Thyroid gland (tissue), 4 donors: ENCODE measurements around the gene NENF. TPM values are rescaled to one million over a fixed set of nuclear protein-coding genes. Genes with fewer than 3 reads are reported as not detected.

Experiments
- DNase-seq, 2 donors: peaks; one replicate each; pipeline ENCODE4 v3.0.0-alpha.2; 2019
- H3K27ac ChIP-seq, 3 donors: fragments of 200-600 bp; sonication (generic); 1 replicate in 2 of 3; 2 replicates in 1 of 3; pipeline ENCODE4 v1.5.1; 2016 to 2019; ENCODE audit warnings: mild to moderate bottlenecking in 1 of 3, moderate library complexity in 1 of 3
- H3K27me3 ChIP-seq: fragments of 200-600 bp; sonication (generic); one replicate; pipeline ENCODE4 v1.5.1; 2019
- H3K36me3 ChIP-seq, 2 donors: fragments of 200-600 bp; sonication (generic); one replicate each; pipeline ENCODE4 v1.5.1; 2016 to 2019
- H3K4me1 ChIP-seq, 2 donors: fragments of 200-600 bp; sonication (generic); one replicate each; pipeline ENCODE4 v1.5.1; 2017 to 2019
- H3K4me3 ChIP-seq, 3 donors: fragments of 200-600 bp; sonication (generic); replicated peaks in 1 of 3; 1 replicate in 2 of 3; 2 replicates in 1 of 3; pipeline ENCODE4 v1.5.1; 2016; ENCODE audit warnings: mild to moderate bottlenecking in 1 of 3
- H3K9me3 ChIP-seq: fragments of 200-600 bp; sonication (generic); one replicate; pipeline ENCODE4 v1.5.1; 2017
- CTCF ChIP-seq, 6 experiments: fragments of 200-600 bp in 3 of 6; fragments of 450-650 bp in 3 of 6; sonication (generic) in 3 of 6; IDR thresholded peaks; one replicate each; pipeline ENCODE4 v1.5.1; 2016 to 2019; ENCODE audit warnings: antibody characterized with exemption in 6 of 6, mild to moderate bottlenecking in 2 of 6, inconsistent platforms in 1 of 6, moderate library complexity in 1 of 6
- POLR2A ChIP-seq, 2 donors: fragments of 450-650 bp; IDR thresholded peaks; one replicate each; pipeline ENCODE4 v1.6.1; 2017; ENCODE audit warnings: antibody characterized with exemption in 2 of 2, mild to moderate bottlenecking in 2 of 2, moderate library complexity in 1 of 2
- WGBS, 2 donors: methylation state at CpG; one replicate each; pipeline ENCODE4 v1.1.5; 2017; 5-methylcytosine and 5-hydroxymethylcytosine counted together
- intact Hi-C: fragments of 100-400 bp; cut with DNase I; formaldehyde crosslinking; loops from one replicate; pipeline ENCODE4 v1.15.1; 2023
- total RNA-seq, 4 donors: library from RNA; depleted of rRNA; stranded (reverse); fragments of >200 nt; gene quantifications; one replicate each; pipeline ENCODE4 v1.2.3, GENCODE V29; 2016

Gene NENF
- total RNA-seq, 4 donors from 2014 or later: 42.4 to 181 (median 122) TPM

- Histone ChIP-seq H3K36me3 (no peaks in the 10 kb centered on the region), H3K9me3 (no peaks in the 10 kb centered on the region), H3K4me1 (peaks cover 0 to 6% of the 10 kb centered on the region in 2 donors), H3K4me3 (no peak overlapping the region), H3K27ac (no peak overlapping the region), H3K27me3 (no peaks in the 10 kb centered on the region)
- intact Hi-C loops: loop anchor here (10.0 kb wide), 2 partner anchors 85 to 785 kb away; partner anchors contain the start of gene NEK2
- WGBS, 2 donors: 85 to 93% methylated on average over 5 of the region's 5 CpGs
- no peak for DNase-seq
- TF ChIP-seq CTCF (IDR thresholded peaks at IDR 0.05) (no peak), POLR2A (IDR thresholded peaks at IDR 0.05) (no peak)
Measured at GRCh38 chr1:212459656-212460055, 26.9 kb downstream of the NENF start.

- H3K27ac ChIP-seq: no peak overlapping the region
Measured at GRCh38 chr1:212460376-212460775, 27.7 kb downstream of the NENF start.

GRCh38 chr1:212461916-212462660 is 29.4 kb downstream of the NENF start:
- H3K4me1 ChIP-seq: peaks cover 0 to 5% of the 10 kb centered on the region in 2 donors
- no peak overlapping the region for H3K27ac ChIP-seq
- H3K4me3 ChIP-seq: no peak overlapping the region
- H3K9me3 ChIP-seq: no peaks in the 10 kb centered on the region
- no peaks in the 10 kb centered on the region for H3K27me3 ChIP-seq
- H3K36me3 ChIP-seq: no peaks in the 10 kb centered on the region
- intact Hi-C loops: no loop called here
- 83 to 91% methylated on average over 9 to 10 of the region's 13 CpGs for WGBS, 2 donors
- TF ChIP-seq CTCF (IDR thresholded peaks at IDR 0.05) (no peak), POLR2A (IDR thresholded peaks at IDR 0.05) (no peak)
- no peak for DNase-seq

More at GRCh38 chr1:212460376-212460775, 27.7 kb downstream of the NENF start:
- H3K27me3 ChIP-seq: no peaks in the 10 kb centered on the region
- H3K4me3 ChIP-seq: no peak overlapping the region
- no peak for TF ChIP-seq POLR2A (IDR thresholded peaks at IDR 0.05)
- no peak for TF ChIP-seq CTCF (IDR thresholded peaks at IDR 0.05)
- no peak for DNase-seq
- no peaks in the 10 kb centered on the region for H3K9me3 ChIP-seq
- peaks cover 0 to 6% of the 10 kb centered on the region in 2 donors for H3K4me1 ChIP-seq
- H3K36me3 ChIP-seq: no peaks in the 10 kb centered on the region
- intact Hi-C loops: no loop called here
- WGBS, 2 donors: 85 to 93% methylated on average over 8 of the region's 9 CpGs

- no peak overlapping the region for H3K27ac ChIP-seq
- DNase-seq: no peak
- no peaks in the 10 kb centered on the region for H3K36me3 ChIP-seq
- TF ChIP-seq CTCF (IDR thresholded peaks at IDR 0.05) (no peak), POLR2A (IDR thresholded peaks at IDR 0.05) (no peak)
- 73 to 84% methylated on average over 6 to 7 of the region's 7 CpGs for WGBS, 2 donors
- peaks cover 0 to 6% of the 10 kb centered on the region in 2 donors for H3K4me1 ChIP-seq
- no peaks in the 10 kb centered on the region for H3K27me3 ChIP-seq
- H3K4me3 ChIP-seq: no peak overlapping the region
- intact Hi-C loops: no loop called here
- no peaks in the 10 kb centered on the region for H3K9me3 ChIP-seq
Measured at GRCh38 chr1:212463565-212464285, 31.0 kb downstream of the NENF start.

GRCh38 chr1:212465311-212465710 is 32.6 kb downstream of the NENF start:
- peaks cover 3 to 15% of the 10 kb centered on the region in 2 donors for H3K4me1 ChIP-seq
- H3K36me3 ChIP-seq: no peaks in the 10 kb centered on the region
- no peak for DNase-seq
- no peak overlapping the region for H3K4me3 ChIP-seq
- intact Hi-C loops: no loop called here
- TF ChIP-seq CTCF (IDR thresholded peaks at IDR 0.05): no peak
- TF ChIP-seq POLR2A (IDR thresholded peaks at IDR 0.05): no peak
- 100% methylated on average over 1 to 7 of the region's 7 CpGs for WGBS, 2 donors
- no peak overlapping the region for H3K27ac ChIP-seq
- H3K9me3 ChIP-seq: no peaks in the 10 kb centered on the region
- no peaks in the 10 kb centered on the region for H3K27me3 ChIP-seq
